Stimulated activated CD4-positive, alpha-beta T cell treated with anti-CD3 and anti-CD28 coated beads, Interleukin-12 subunit alpha, Interleukin-12 subunit beta, amount 100 ng/mL, for 4 hours (primary cell): Measurements from ENCODE around the gene OR2A14.
"Not testable (repeated sequence)": the region's sequence is repeated elsewhere in the genome, so short reads cannot be mapped to it uniquely, and the experiment has no call there.

Experiments used
- DNase-seq: peaks from one replicate; pipeline ENCODE4 v3.0.0-alpha.2; 2020

OR2A14 gene

GRCh38 chr7:144122876-144123275, at the start of gene OR2A14:
TSS of gene OR2A14 (plus strand) at chr7:144123176. CDS start at chr7:144129113, 5,937 bp downstream.
- DNase-seq, result no peak

DNA sequence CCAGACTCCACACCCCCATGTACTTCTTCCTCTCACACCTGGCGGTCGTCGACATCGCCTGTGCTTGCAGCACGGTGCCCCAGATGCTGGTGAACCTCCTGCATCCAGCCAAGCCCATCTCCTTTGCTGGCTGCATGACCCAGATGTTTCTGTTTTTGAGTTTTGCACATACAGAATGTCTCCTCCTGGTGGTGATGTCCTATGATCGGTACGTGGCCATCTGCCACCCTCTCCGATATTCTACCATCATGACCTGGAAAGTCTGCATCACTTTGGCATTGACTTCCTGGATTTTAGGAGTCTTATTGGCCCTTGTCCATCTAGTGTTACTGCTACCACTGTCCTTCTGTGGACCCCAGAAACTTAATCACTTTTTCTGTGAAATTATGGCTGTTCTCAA, 48.6 kb upstream of the OR2A14 start:
- no peak for DNase-seq

- no peak for DNase-seq
These were observed 37.0 kb upstream of the OR2A14 start, which contains the start of gene OR2A12 for GRCh38 chr7:144085978-144086377. TSS of gene OR2A12 (plus strand) at chr7:144086278. CDS start at chr7:144095108, 8,830 bp downstream.

DNA sequence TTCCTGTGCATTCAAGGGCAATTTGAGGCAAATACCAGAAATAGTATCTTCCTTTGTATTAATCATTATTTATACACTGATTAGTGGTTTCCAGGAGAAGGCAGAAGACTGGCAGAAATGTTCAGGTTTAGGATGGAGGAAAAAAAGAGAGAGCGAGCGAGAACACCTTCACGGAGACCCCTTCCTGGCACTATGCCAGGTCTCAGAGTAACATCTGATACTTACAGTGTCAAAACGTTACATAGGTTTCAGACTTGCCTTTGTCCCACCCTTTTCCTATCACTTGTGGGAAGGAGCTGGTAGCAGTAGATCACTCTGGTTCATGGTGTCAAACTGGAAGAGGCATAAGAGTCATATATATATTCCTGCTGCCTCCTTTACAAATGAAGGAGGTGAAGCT, 36.2 kb upstream of the OR2A14 start:
- DNase-seq, result no peak

DNA sequence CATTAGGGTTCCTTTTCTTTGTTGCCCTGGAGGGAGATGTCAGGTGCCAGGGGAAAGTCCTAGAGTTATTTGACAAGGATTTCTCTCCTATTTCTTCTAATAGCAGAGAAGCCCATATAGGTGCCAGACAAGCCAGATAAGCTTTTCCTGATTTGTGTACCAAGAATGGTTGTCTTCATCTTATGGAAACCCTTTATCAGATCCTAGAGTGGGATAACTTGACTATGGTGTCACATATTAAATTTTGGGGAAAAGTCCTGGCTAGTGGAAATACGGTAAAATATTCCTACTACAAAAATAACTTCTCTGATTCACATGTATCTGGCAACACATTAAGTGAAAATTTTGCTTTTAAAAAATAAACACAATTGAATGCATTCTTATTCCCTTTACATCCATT, 35.7 kb upstream of the OR2A14 start:
- DNase-seq, result no peak

DNA sequence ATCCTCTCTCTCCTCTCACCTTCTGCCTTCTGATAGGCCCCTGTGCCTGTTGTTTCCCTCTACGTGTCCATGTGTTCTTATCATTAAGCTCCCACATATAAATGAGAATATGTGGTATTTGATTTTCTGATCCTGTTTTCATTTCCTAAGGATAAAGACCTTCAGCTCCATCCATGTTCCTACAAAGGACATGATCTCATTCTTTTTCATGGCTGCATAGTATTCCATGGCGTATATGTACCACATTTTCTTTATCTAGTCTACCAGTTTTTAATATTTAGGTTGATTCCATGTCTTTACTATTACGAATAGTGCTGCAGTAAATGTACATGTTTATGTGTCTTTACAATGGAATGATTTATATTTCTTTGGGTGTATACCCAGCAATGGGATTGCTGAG, 32.3 kb upstream of the OR2A14 start:
- DNase-seq, result no peak

DNA sequence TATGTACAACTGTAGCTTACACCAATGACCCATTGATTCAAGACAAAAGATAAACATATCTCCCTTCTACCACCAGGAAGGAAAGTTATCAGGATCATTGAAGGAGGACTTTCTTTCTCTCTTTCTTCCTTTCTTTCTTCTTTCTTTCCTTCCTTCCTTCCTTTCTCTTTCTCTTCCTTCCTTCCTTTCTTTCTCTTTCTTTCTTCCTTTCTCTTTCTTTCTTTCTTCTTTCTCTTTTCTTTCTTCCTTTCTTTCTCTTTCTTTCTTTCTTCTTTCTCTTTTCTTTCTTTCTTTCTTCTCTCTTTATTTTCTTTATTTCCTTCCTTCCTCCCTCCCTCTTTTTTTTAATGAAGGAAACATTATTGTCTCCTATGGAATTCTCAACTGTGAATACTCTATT, 24.2 kb upstream of the OR2A14 start:
- DNase-seq, result no peak

DNA sequence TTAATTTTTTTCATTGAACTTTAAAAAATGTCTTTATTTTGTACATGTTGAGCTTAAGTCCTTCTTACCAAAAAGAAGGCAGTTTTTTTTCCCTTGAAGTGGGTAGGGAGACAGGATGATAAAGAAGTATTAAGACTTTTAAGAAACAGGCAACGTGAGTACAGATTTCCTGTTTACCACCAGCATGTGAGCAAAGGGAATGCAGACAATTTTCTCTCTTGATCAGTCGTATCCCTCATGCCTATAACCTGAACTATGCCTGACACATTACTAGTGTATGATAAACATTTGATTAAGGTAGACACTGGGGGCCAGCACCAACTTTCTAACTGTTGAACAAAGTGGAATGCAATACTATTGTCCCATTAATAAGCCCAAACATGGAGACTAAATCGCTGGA, 22.4 kb upstream of the OR2A14 start:
- no peak for DNase-seq

- DNase-seq, result no peak
These were observed 20.9 kb upstream of the OR2A14 start for GRCh38 chr7:144102041-144102440.

DNA sequence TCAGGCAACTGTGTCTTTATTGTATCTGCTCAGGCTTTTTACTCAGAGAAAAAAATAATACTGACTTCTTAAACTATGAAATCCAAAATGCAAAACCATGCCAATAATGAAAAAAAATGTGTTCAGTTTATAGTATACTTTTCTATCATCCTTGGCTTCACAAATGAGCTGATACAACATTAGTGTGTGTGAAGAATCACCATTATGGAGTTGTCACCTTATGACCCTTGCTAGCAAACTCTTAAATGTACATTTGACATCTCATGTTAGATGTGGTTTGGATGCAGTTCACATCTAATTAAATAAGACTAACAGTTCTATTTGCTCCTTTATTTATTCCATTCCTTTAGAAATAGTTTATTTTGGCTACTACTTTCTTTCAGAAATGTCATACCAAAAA, 17.8 kb upstream of the OR2A14 start:
- DNase-seq, result no peak

- no peak for DNase-seq
These were observed 13.7 kb upstream of the OR2A14 start, which contains the start of gene OR2A2 for GRCh38 chr7:144109283-144109682. TSS of gene OR2A2 (plus strand) at chr7:144109583. CDS start at chr7:144109583, 0 bp downstream.

- DNase-seq, result no peak
These were observed 12.7 kb upstream of the OR2A14 start for GRCh38 chr7:144110272-144110671.

- no peak for DNase-seq
These were observed 9.3 kb upstream of the OR2A14 start for GRCh38 chr7:144113651-144114050.

- no peak for DNase-seq
These were observed 4.6 kb upstream of the OR2A14 start for GRCh38 chr7:144118341-144118740.

DNA sequence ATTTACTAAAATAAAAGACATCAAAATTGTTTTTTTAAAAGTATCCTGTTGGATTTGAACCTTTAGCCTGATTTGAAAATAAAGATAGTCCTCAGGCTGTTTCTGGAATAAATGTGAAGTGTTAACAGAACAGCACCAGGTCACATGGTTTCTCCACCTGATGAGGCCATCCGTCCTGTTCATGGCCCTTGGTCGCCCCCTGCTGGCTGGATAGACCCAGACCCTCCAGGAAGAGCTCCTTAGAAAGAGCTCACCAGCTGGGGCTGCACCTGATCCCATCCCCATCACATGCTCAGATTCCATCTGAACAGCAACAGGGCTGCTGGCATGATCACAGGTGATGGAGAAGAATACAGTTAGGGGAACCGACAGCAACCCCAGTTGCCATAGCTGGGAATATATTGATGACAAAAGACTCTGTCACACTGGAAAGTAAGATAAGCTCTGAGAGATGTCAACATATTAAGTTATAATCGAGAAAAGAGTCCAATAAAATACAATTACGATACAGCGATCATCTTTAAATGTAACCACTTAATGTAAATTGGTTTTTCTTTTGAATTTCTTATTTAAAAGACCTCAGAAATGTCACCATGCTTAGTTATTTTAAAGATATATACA, 4.8 kb downstream of the OR2A14 start:
- peak; percentile 93 for DNase-seq

GRCh38 chr7:144129601-144130000, 6.6 kb downstream of the OR2A14 start:
- not testable (repeated sequence) for DNase-seq

DNA sequence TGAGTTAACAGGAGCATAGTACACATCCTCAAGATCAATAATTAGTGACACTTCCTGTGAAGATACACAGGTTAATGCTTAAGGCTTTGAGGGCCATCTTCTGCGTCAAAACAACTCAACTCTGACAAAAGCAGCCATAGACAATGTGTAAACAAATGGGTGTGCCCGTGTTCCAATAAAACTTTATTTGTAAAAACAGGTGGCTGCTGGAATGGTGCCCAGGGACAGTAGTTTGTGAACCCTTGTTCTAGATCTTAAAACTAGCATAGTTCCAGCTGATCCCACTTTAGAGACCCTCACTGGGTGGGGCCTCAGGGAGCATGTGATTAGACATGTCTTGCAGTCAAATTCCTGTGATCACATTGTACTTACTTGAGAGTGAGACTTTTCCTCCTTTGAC, 7.8 kb downstream of the OR2A14 start:
- DNase-seq, result no peak

GRCh38 chr7:144132262-144132661, 9.3 kb downstream of the OR2A14 start:
- no peak for DNase-seq

DNA sequence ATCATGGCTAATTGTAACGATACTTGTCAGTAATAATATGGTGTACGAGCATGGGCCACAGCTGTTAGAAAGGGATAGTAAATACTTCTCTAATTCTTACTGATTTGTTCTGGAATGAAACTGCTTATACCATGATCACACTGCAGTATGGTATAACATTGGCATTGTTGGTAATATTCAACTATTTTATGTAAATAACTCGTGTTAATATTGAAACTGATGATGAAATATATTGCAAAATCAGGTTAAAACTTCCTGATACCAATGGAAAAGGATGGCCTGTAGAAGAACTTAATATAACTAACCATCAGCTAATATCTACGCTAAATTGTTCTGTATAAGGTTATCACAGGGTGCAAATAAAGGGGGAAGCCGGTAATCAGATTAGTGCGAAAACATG, 10.3 kb downstream of the OR2A14 start:
- no peak for DNase-seq

DNA sequence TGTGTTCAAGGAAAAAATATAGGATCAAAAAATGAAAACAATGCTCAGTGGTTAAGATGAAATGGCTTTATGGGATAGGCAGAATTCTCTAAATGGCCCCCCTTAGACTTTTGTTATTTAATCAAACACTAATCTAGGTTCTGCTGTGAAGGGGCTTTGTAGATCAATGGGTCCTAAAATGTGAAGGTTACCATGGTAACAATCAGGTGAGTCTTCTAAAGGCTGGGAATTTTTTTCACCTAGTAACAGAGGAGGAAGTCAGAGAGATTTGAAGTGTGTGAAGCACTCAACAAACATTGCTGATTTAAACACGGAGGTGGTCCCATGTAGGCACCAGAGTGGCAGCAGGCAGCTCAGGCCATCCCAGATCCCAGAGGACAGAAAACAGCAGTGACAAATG, 11.1 kb downstream of the OR2A14 start:
- no peak for DNase-seq

- no peak for DNase-seq
These were observed 14.5 kb downstream of the OR2A14 start for GRCh38 chr7:144137501-144137900.

GRCh38 chr7:144142187-144142586, 19.2 kb downstream of the OR2A14 start:
- DNase-seq, result no peak

GRCh38 chr7:144144426-144144825, 21.4 kb downstream of the OR2A14 start:
- no peak for DNase-seq

- no peak for DNase-seq
These were observed 25.4 kb downstream of the OR2A14 start for GRCh38 chr7:144148224-144148827.

DNA sequence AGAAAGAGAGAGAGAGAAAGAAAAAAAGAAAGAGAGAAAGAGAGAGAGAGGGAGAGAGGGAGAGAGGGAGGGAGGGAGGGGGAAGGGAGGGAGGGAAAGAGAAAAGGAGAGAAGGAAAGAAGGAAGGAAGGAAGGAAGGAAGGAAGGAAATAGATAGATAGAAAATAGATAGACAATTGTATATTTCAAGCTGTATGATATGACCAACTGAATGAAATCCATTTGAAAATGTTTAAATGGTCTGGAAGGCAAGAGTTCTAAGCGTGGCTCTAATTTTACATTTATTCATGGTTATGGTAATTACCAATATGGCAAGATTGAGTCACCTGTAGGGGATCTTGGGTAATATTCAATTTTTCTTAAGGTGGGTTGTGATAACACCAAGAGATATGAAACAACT, 35.9 kb downstream of the OR2A14 start:
- no peak for DNase-seq
